Measurements from ENCODE around the gene CHRM2. TPM values are rescaled to one million over a fixed set of nuclear protein-coding genes. Genes with fewer than 3 reads are reported as not detected.

CHRM2 gene
- total and polyA plus RNA-seq, 8 donors: 0.56 to 0.98 (median 0.71) TPM

- H3K4me3 ChIP-seq: no peak overlapping the region
- H3K9me3 ChIP-seq: peaks cover 0 to 7% of the 10 kb centered on the region in 2 donors
- ATAC-seq (no peak), DNase-seq (no peak)
- intact Hi-C loops (cut with DNase I): no loop called here
- TF ChIP-seq CTCF (IDR thresholded peaks at IDR 0.05): no peak
- no peaks in the 10 kb centered on the region for H3K27me3 ChIP-seq
- H3K4me1 ChIP-seq: no peaks in the 10 kb centered on the region
- H3K36me3 ChIP-seq: no peaks in the 10 kb centered on the region
- no peak overlapping the region for H3K27ac ChIP-seq
These were observed 101.3 kb downstream of the CHRM2 start for GRCh38 chr7:136969761-136970160.

DNA sequence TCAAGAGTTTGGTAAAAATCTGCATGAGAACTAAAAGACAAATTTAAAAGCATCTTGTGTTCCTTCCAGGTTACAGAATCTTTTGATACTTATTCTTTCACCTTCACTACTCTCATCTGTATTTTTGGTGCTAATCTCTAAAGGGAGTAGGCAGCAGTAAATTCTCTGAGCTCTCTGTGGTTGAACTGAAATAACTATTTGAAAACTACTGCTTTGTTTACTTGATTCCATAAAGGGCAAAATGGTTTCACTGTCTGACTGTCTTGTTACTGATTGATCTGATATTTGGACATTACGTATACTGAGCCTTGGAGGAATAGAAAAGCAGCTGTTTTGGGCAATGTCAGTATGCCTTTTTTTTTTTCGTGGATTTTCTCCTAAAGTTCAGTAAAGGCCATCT is 103.3 kb downstream of the CHRM2 start:
- Histone ChIP-seq H3K27ac (no peak overlapping the region), H3K9me3 (peaks cover 0 to 7% of the 10 kb centered on the region in 2 donors), H3K4me1 (no peaks in the 10 kb centered on the region), H3K27me3 (no peaks in the 10 kb centered on the region), H3K36me3 (no peaks in the 10 kb centered on the region), H3K4me3 (no peak overlapping the region)
- no peak for ATAC-seq
- intact Hi-C loops (cut with DNase I): no loop called here
- no peak for DNase-seq
- TF ChIP-seq CTCF (IDR thresholded peaks at IDR 0.05): no peak

DNA sequence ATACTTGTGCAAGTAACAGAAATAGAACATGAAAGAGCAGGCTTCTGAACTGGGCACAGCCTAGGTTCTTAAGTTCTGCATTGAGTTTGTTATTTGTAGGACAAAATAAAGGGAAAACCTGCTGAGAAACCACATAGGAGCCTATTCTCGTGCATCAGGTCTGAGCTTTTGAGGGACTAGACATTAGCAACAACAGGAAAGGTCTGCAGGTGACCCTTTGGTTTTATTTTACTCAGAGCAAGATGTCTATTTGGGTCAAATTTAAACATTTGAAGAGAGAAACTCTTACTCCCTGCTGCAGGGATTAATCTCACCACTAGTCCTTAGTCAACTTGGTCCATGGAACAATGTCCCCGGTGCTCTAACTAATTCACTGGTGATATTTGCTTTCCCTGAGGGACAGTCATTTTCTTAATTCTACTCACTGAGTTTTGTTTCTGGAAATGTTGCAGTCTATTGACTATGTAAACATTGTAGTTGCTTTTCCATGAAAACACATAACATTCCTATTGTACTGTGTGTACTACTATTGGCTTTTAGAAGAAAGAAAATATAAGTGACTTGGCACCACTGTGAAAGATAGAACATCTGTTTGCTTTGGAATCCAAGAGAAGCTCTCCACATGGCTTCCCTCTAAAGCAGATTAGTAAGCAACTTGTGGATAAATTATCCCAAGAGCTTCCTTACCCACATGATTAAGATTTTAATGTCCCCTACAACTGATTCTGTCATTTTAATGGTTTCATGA is 108.2 kb downstream of the CHRM2 start:
- Histone ChIP-seq H3K4me3 (no peak overlapping the region), H3K9me3 (peaks cover 0 to 11% of the 10 kb centered on the region in 2 donors), H3K27ac (no peak overlapping the region), H3K36me3 (no peaks in the 10 kb centered on the region), H3K4me1 (no peaks in the 10 kb centered on the region), H3K27me3 (no peaks in the 10 kb centered on the region)
- DNase-seq (peak in 1 of 4 donors; percentile 7), ATAC-seq (no peak)
- intact Hi-C loops (cut with DNase I): no loop called here
- TF ChIP-seq CTCF (IDR thresholded peaks at IDR 0.05): no peak

GRCh38 chr7:136993377-136993776 is 124.9 kb downstream of the CHRM2 start:
- ATAC-seq (no peak), DNase-seq (no peak)
- no peaks in the 10 kb centered on the region for H3K36me3 ChIP-seq
- no peak for TF ChIP-seq CTCF (IDR thresholded peaks at IDR 0.05)
- peaks cover 0 to 16% of the 10 kb centered on the region in 2 donors for H3K9me3 ChIP-seq
- intact Hi-C loops (cut with DNase I): no loop called here
- no peak overlapping the region for H3K27ac ChIP-seq
- no peaks in the 10 kb centered on the region for H3K4me1 ChIP-seq
- H3K4me3 ChIP-seq: no peak overlapping the region
- no peaks in the 10 kb centered on the region for H3K27me3 ChIP-seq

DNA sequence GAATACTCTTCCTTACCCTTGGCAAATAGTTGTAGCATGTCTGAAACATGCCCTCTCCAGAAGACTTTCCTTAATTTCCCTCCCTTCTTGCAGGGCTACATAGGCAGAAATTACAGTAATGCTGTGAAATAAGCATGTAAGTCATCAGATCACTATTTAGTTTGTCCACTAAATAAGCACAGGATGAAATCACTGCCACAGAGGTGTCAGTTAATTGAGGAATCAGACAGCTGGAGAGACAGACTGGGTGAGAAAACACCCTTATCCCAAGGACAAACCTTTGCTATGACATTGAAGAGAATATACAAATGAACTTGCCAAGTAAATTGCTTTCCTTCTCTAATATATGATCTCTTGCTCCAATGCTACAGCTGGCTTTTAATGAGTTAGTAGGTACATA is 129.3 kb downstream of the CHRM2 start:
- ATAC-seq (no peak), DNase-seq (no peak)
- Histone ChIP-seq H3K9me3 (no peaks in the 10 kb centered on the region), H3K27me3 (no peaks in the 10 kb centered on the region), H3K4me3 (no peak overlapping the region), H3K27ac (no peak overlapping the region), H3K4me1 (no peaks in the 10 kb centered on the region), H3K36me3 (no peaks in the 10 kb centered on the region)
- no peak for TF ChIP-seq CTCF (IDR thresholded peaks at IDR 0.05)
- intact Hi-C loops (cut with DNase I): no loop called here

Measured in left lung (tissue), 10 donors.